Ascending aorta (tissue), 2 donors: ENCODE measurements around the gene SLC35F6. TPM values are rescaled to one million over a fixed set of nuclear protein-coding genes. Genes with fewer than 3 reads are reported as not detected.

Experiments used
- DNase-seq, 2 donors: peaks; one replicate each; pipeline ENCODE4 v3.0.0-alpha.2; 2019; ENCODE audit warnings: low spot score in 2 of 2
- H3K27ac ChIP-seq, 2 donors: fragments of 200-600 bp; sonication (generic); one replicate each; pipeline ENCODE4 v1.5.1; 2016 to 2017; ENCODE audit warnings: mild to moderate bottlenecking in 1 of 2
- H3K27me3 ChIP-seq: fragments of 200-600 bp; sonication (generic); one replicate; pipeline ENCODE4 v1.5.1; 2017
- H3K36me3 ChIP-seq, 2 donors: fragments of 200-600 bp; sonication (generic); one replicate each; pipeline ENCODE4 v1.5.1; 2016
- H3K4me1 ChIP-seq, 2 donors: fragments of 200-600 bp; sonication (generic); one replicate each; pipeline ENCODE4 v1.5.1; 2016 to 2017; ENCODE audit warnings: mild to moderate bottlenecking in 1 of 2
- H3K4me3 ChIP-seq, 2 donors: fragments of 200-600 bp; sonication (generic); one replicate each; pipeline ENCODE4 v1.5.1; 2016 to 2017; ENCODE audit warnings: mild to moderate bottlenecking in 1 of 2
- H3K9me3 ChIP-seq, 2 donors: fragments of 200-600 bp; sonication (generic); one replicate each; pipeline ENCODE4 v1.5.1; 2016
- CTCF ChIP-seq, 3 experiments: fragments of 200-600 bp in 2 of 3; fragments of 450-650 bp in 1 of 3; sonication (generic) in 2 of 3; IDR thresholded peaks; one replicate each; pipeline ENCODE4 v1.5.1; 2016 to 2019; ENCODE audit warnings: antibody characterized with exemption in 3 of 3, mild to moderate bottlenecking in 1 of 3, moderate library complexity in 1 of 3
- intact Hi-C: fragments of 100-400 bp; cut with DNase I; formaldehyde crosslinking; loops from one replicate; pipeline ENCODE4 v1.15.1; 2023
- total RNA-seq: library from RNA; depleted of rRNA; stranded (reverse); fragments of >200 nt; gene quantifications from one replicate; pipeline ENCODE4 v1.1.0, GENCODE V29; 2016

SLC35F6 gene
- total RNA-seq, 1 donor from 2014 or later: 43.4 TPM

- DNase-seq: no peak
- Histone ChIP-seq H3K36me3 (no peaks in the 10 kb centered on the region), H3K27ac (no peak overlapping the region), H3K9me3 (no peaks in the 10 kb centered on the region), H3K4me1 (no peaks in the 10 kb centered on the region), H3K4me3 (no peak overlapping the region), H3K27me3 (no peaks in the 10 kb centered on the region)
- intact Hi-C loops: no loop called here
- no peak for TF ChIP-seq CTCF (IDR thresholded peaks at IDR 0.05)
These were observed 54.9 kb downstream of the SLC35F6 start for GRCh38 chr2:26818972-26819371.

GRCh38 chr2:26820932-26821331, 56.8 kb downstream of the SLC35F6 start:
- Histone ChIP-seq H3K36me3 (no peaks in the 10 kb centered on the region), H3K27ac (no peak overlapping the region), H3K9me3 (no peaks in the 10 kb centered on the region), H3K27me3 (no peaks in the 10 kb centered on the region), H3K4me1 (no peaks in the 10 kb centered on the region), H3K4me3 (no peak overlapping the region)
- no peak for DNase-seq
- intact Hi-C loops: no loop called here
- TF ChIP-seq CTCF (IDR thresholded peaks at IDR 0.05): no peak

- Histone ChIP-seq H3K4me3 (no peak overlapping the region), H3K27ac (no peak overlapping the region), H3K27me3 (no peaks in the 10 kb centered on the region), H3K9me3 (no peaks in the 10 kb centered on the region), H3K4me1 (no peaks in the 10 kb centered on the region), H3K36me3 (no peaks in the 10 kb centered on the region)
- DNase-seq: no peak
- no peak for TF ChIP-seq CTCF (IDR thresholded peaks at IDR 0.05)
- intact Hi-C loops: no loop called here
These were observed 58.8 kb downstream of the SLC35F6 start for GRCh38 chr2:26822877-26823276.

Other genes with a start within 250 kb of the SLC35F6 start
- not detected for gene CIB4, start 122.9 kb upstream of the SLC35F6 start, total RNA-seq
- 7.2 TPM for gene KCNK3, start 71.6 kb upstream of the SLC35F6 start, total RNA-seq
- gene CENPA, start 21.8 kb downstream of the SLC35F6 start, total RNA-seq: not detected
- not detected for gene DPYSL5, start 83.8 kb downstream of the SLC35F6 start, total RNA-seq
- gene MAPRE3, start 206.4 kb downstream of the SLC35F6 start, total RNA-seq: 18.9 TPM